SHP77 (cell line): Measurements from ENCODE around the gene CEACAM18.
A peak's percentile ranks its signal among the peaks of the same experiment; 100 is the strongest.
"Not testable (repeated sequence)": the region's sequence is repeated elsewhere in the genome, so short reads cannot be mapped to it uniquely, and the experiment has no call there.

Experiments
- DNase-seq, 2 experiments: peaks; one replicate each; lab custom pipeline; 2025; lab: John Stamatoyannopoulos, UW

Gene CEACAM18

DNA sequence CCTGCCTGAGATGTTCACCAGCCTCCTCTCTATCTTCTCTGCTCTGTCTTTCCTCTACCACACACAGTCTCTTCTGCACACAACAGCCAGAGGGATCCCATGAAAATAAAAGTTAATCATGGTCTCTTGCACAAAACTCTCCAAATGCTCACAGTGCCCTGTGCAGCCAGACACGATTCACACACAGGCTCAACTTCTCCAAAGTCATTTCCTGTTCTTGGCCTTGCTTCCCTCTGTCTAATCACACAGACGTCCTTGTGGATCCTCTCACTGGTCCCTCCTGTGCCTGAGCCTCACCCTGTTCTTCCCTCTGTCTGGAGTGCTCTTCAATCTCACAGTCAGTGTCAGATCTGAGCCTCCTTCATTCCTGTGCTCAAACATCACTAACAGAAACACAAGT is 15.4 kb downstream of the CEACAM18 start:
- no peak for DNase-seq

DNA sequence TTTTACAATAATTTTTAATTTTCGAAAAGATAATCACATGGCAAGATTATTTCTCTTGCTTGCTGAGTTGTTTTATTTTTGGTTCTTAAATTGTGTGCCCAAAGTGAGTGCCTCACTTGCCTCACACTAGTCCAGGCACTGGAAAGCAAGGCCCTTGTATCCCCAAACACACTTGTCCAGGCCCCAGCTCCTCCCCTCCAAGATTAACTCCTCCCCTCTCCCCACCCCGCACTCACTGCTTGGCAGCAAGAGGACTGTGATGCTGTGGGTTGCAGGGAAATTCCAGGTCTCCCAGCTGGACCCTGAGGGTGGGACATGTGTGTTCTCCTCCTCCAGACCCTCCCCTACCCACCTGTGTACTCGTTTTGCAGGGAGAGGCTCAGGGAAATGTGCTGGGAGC is 19.3 kb downstream of the CEACAM18 start:
- DNase-seq, result no peak

DNA sequence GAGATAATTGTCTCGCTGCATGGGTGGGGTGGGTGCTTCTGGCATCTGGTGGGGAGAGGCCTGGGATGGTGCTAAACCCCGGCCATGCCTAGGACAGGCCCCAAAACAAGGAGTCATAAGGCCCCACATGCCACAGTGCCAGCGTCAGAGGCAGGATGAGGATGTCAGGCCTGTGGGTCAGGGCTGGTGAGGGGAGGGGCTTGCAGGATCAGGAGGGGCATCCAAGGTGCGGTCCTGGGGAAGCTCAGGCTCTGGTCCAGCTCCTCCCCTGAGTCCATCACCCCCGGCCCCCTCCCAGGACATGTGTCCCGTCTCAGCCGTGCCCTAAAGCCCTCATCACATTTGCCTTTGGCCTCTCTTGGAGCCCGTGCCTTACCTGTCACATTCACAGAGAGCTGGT is 22.6 kb downstream of the CEACAM18 start:
- DNase-seq, result not testable (repeated sequence)

- DNase-seq, result no peak
Observed at GRCh38 chr19:51501594-51502263, 23.4 kb downstream of the CEACAM18 start, which contains the start of gene SIGLEC12. TSS of gene SIGLEC12 (minus strand) at chr19:51501800. CDS start at chr19:51501733, 67 bp downstream.

GRCh38 chr19:51503286-51503817 is 25.0 kb downstream of the CEACAM18 start:
- no peak for DNase-seq

GRCh38 chr19:51503896-51504295 is 25.6 kb downstream of the CEACAM18 start:
- DNase-seq, result no peak

GRCh38 chr19:51505904-51506303 is 27.6 kb downstream of the CEACAM18 start:
- DNase-seq, result no peak

GRCh38 chr19:51507192-51507591 is 28.9 kb downstream of the CEACAM18 start:
- DNase-seq, result no peak

DNA sequence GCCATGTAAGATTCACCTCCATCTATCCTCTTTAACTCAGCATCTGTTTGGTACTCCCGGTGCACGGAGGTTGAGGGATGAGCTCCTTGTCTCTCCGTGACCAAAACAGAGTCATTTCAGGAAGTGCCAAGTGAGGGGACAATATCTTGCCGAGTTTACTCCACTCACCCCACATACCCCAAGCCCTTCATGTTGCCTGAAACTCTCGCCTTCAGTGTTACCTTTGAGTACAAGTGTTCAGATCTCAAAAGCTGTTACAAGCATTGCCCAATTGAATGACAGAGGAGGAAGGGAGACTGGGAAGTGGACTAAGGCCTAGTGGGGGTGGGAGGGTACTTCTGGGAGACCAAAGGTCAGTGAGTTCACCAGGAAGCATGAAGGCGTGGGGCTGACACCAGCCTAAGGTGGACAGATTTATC is 29.3 kb downstream of the CEACAM18 start:
- no peak for DNase-seq

GRCh38 chr19:51508059-51508733 is 29.9 kb downstream of the CEACAM18 start:
- DNase-seq, result no peak

GRCh38 chr19:51509823-51510660 is 31.7 kb downstream of the CEACAM18 start:
- DNase-seq, result no peak

- peak; percentile 4 to 12 for DNase-seq
Observed at GRCh38 chr19:51511353-51511752, 33.0 kb downstream of the CEACAM18 start.

GRCh38 chr19:51513968-51514367 is 35.6 kb downstream of the CEACAM18 start:
- DNase-seq, result no peak

- DNase-seq, result peak; percentile 11 to 19
Observed at GRCh38 chr19:51514866-51515481, 36.6 kb downstream of the CEACAM18 start.

GRCh38 chr19:51520728-51521127 is 42.4 kb downstream of the CEACAM18 start:
- no peak for DNase-seq

GRCh38 chr19:51521357-51521756 is 43.0 kb downstream of the CEACAM18 start:
- no peak for DNase-seq

DNA sequence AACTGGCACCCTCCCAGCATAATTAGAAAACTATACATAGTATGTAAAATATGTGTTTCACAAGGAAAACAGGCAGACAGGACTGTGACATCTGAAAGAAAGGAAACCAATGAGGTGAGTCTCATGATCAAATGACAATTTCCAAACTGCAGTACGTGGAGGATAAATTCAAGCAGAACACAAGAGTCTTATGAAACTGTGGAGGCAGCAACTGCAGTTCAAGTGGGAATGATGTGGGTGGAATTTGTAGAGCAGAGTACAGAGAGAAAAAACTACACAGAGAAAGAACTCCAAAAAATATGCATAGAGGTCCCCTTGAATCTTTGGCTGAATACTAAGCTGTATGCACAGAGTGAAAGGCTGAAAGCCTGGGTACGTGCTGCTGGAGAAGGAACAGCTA is 43.4 kb downstream of the CEACAM18 start:
- DNase-seq, result no peak

GRCh38 chr19:51524666-51525264 is 46.4 kb downstream of the CEACAM18 start:
- no peak for DNase-seq

DNA sequence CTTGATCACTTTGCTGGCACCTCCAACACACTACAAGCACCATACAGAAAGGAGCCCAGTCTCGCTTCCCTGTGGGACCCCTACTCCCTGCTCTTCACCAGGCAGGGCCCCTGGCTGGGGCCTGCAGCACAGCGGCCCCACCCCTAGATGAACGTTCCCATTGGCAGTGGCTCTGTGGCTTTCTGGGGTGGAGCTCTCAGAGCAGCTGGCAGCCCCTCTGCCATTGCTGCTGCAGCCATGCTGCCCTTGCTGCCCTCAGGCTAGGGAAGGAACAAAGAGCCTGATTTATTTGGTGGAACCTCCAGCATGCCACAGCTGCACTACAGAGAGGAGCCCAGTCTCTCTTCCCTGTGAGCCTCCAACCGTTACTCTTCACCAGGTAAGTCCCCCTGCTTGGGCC is 47.3 kb downstream of the CEACAM18 start:
- DNase-seq, result no peak

DNA sequence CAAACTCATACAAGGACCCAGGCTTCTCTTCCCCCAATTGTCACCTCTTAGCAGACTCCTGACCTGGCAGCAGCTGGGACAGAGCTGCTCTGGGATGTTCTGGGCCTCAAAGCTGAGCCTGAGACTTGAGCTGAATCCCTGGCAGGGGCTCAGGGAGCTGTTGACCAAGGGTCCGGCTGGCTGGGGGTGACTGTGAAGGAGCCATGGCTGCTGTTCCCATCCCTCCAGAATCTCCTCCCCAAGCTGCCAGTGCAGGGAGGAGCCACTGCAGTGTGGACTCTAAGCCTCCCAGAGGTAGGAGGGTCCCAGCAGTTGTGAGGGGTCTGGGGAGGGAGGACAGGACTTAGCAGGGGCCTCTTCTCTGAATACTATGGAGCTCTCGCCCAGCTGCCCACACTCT is 51.0 kb downstream of the CEACAM18 start:
- DNase-seq, result no peak

- DNase-seq, result no peak
Observed at GRCh38 chr19:51530616-51531015, 52.3 kb downstream of the CEACAM18 start.
